ENCODE data around the gene ZNF165. TPM values are rescaled to one million over a fixed set of nuclear protein-coding genes. Genes with fewer than 3 reads are reported as not detected.

The ZNF165 gene
- total and polyA plus RNA-seq, 2 of the 13 experiments (the other 11 are each of a cell fraction or from before 2014, with no cell fraction given): 0.58 to 8.6 TPM

- peak; percentile 72; the same call in 1 of the 2 replicates for TF ChIP-seq PRDM4 (CRISPR knock-in tag; IDR thresholded peaks at IDR 0.05; ENCODE audit: borderline replicate concordance)
- peak; percentile 76; the same call in 1 of the 2 replicates for TF ChIP-seq ZNF704 (CRISPR knock-in tag; IDR thresholded peaks at IDR 0.05; ENCODE audit: borderline replicate concordance)
- TF ChIP-seq SP5 (CRISPR knock-in tag; IDR thresholded peaks at IDR 0.05; ENCODE audit: borderline replicate concordance, low read depth): peak; percentile 38; the same call in 1 of the 2 replicates
- TF ChIP-seq NFIB (CRISPR knock-in tag; IDR thresholded peaks at IDR 0.05; ENCODE audit: borderline replicate concordance): no peak
- peak; percentile 61; the same call in 1 of the 2 replicates for TF ChIP-seq GTF3A (CRISPR knock-in tag; conservative IDR thresholded peaks at IDR 0.05)
- no peak for TF ChIP-seq SOX6 (IDR thresholded peaks at IDR 0.05)
- peak; percentile 69 for TF ChIP-seq SOX6 (CRISPR knock-in tag; IDR thresholded peaks at IDR 0.05)
- TF ChIP-seq ZNF414 (CRISPR knock-in tag; IDR thresholded peaks at IDR 0.05): peak; percentile 87; the same call in 1 of the 2 replicates
- 0 out of 2 replicates have a peak, but pooled peaks have one; percentile 65 for TF ChIP-seq ZNF567 (CRISPR knock-in tag; IDR thresholded peaks at IDR 0.05; ENCODE audit: borderline replicate concordance)
- peak; percentile 85 for TF ChIP-seq SRF (IDR thresholded peaks at IDR 0.05; ENCODE audit: low read depth, low read length)
- TF ChIP-seq XRCC5 (optimal IDR thresholded peaks at IDR 0.05; ENCODE audit: low read length): peak; percentile 99
- TF ChIP-seq RXRB (CRISPR knock-in tag; IDR thresholded peaks at IDR 0.05; ENCODE audit: borderline replicate concordance): peak; percentile 88
- TF ChIP-seq ZUFSP (CRISPR knock-in tag; IDR thresholded peaks at IDR 0.05; ENCODE audit: borderline replicate concordance): no peak
- TF ChIP-seq ZNF496 (CRISPR knock-in tag; IDR thresholded peaks at IDR 0.05; ENCODE audit: insufficient replicate concordance): no peak
- peak; percentile 33; the same call in 1 of the 2 replicates for TF ChIP-seq ISX (CRISPR knock-in tag; conservative IDR thresholded peaks at IDR 0.05)
- peak; percentile 67; the same call in 1 of the 2 replicates for TF ChIP-seq XBP1 (CRISPR knock-in tag; IDR thresholded peaks at IDR 0.05)
- peak; percentile 91 for TF ChIP-seq PATZ1 (CRISPR knock-in tag; IDR thresholded peaks at IDR 0.05)
- peak; percentile 81 for TF ChIP-seq ETV5 (CRISPR knock-in tag; IDR thresholded peaks at IDR 0.05; ENCODE audit: borderline replicate concordance)
- peak; percentile 90; the same call in 1 of the 2 replicates for TF ChIP-seq ZSCAN29 (CRISPR knock-in tag; conservative IDR thresholded peaks at IDR 0.05)
Observed at GRCh38 chr6:28136585-28137504, 56.5 kb downstream of the ZNF165 start (continued).

Measured in HepG2 (cell line).